HEK293 (cell line): ENCODE measurements around the gene LRRC8B.

ENCODE experiments used
- BCL11A ChIP-seq: fragments of 450-650 bp; formaldehyde crosslinking; IDR thresholded peaks from 2 replicates; pipeline ENCODE4 v1.5.1; 2016; ENCODE audit warnings: low read depth, missing biosample characterization, missing genetic modification characterization
- CTCF ChIP-seq: fragments of 450-650 bp; formaldehyde crosslinking; IDR thresholded peaks from 2 replicates; pipeline ENCODE4 v1.5.1; 2016; ENCODE audit warnings: missing biosample characterization, missing genetic modification characterization
- YY1 ChIP-seq: fragments of 450-650 bp; formaldehyde crosslinking; IDR thresholded peaks from 2 replicates; pipeline ENCODE4 v1.5.1; 2018; ENCODE audit warnings: missing biosample characterization, missing genetic modification characterization
- ZBTB8A ChIP-seq: fragments of 450-650 bp; formaldehyde crosslinking; IDR thresholded peaks from 2 replicates; pipeline ENCODE4 v1.5.1; 2016; ENCODE audit warnings: missing biosample characterization, missing genetic modification characterization
- ZNF292 ChIP-seq: fragments of 450-650 bp; formaldehyde crosslinking; IDR thresholded peaks from 2 replicates; pipeline ENCODE4 v1.5.1; 2016; ENCODE audit warnings: low read depth, missing biosample characterization, missing genetic modification characterization, borderline replicate concordance
- ZNF561 ChIP-seq: fragments of 450-650 bp; IDR thresholded peaks from 2 replicates; pipeline ENCODE4 v1.5.1; 2018; ENCODE audit warnings: missing biosample characterization, missing genetic modification characterization, borderline replicate concordance
- ZNF76 ChIP-seq: fragments of 450-650 bp; formaldehyde crosslinking; IDR thresholded peaks from 2 replicates; pipeline ENCODE4; 2016; ENCODE audit warnings: low read depth, missing biosample characterization, missing genetic modification characterization, borderline replicate concordance

- TF ChIP-seq YY1 (tag by site-specific recombination) (no peak), CTCF (tag by site-specific recombination) (no peak), ZNF76 (tag by site-specific recombination) (no peak), ZBTB8A (tag by site-specific recombination) (no peak), BCL11A (tag by site-specific recombination) (no peak), ZNF292 (no peak), ZNF561 (no peak)
Observed at GRCh38 chr1:89637496-89637895, 112.9 kb downstream of the LRRC8B start.
